ENCODE results near the gene DLST.
A peak's percentile ranks its signal among the peaks of the same experiment; 100 is the strongest.

Gene DLST

GRCh38 chr14:74881431-74882102, at the start of gene DLST:
DLST (plus strand) TSS chr14:74881916; CDS start chr14:74881954, 38 bp downstream.
- TF ChIP-seq, protein P1, sequence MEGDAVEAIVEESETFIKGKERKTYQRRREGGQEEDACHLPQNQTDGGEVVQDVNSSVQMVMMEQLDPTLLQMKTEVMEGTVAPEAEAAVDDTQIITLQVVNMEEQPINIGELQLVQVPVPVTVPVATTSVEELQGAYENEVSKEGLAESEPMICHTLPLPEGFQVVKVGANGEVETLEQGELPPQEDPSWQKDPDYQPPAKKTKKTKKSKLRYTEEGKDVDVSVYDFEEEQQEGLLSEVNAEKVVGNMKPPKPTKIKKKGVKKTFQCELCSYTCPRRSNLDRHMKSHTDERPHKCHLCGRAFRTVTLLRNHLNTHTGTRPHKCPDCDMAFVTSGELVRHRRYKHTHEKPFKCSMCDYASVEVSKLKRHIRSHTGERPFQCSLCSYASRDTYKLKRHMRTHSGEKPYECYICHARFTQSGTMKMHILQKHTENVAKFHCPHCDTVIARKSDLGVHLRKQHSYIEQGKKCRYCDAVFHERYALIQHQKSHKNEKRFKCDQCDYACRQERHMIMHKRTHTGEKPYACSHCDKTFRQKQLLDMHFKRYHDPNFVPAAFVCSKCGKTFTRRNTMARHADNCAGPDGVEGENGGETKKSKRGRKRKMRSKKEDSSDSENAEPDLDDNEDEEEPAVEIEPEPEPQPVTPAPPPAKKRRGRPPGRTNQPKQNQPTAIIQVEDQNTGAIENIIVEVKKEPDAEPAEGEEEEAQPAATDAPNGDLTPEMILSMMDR (IDR thresholded peaks at IDR 0.05), result no peak
- Histone ChIP-seq H3K4me1 (peaks cover 28% of the 10 kb centered on the region), H2AFZ (peak within 1 kb of the TSS; percentile 97), H3K27me3 (ENCODE audit: control insufficient read depth, insufficient read depth, low read length) (no peaks in the 10 kb centered on the region), H3K4me3 (ENCODE audit: low read depth, low read length) (peak within 1 kb of the TSS; percentile 89), H3K9me3 (ENCODE audit: control insufficient read depth, low read length) (no peaks in the 10 kb centered on the region), H3K36me3 (ENCODE audit: control insufficient read depth, insufficient read depth, low read length) (no peaks in the 10 kb centered on the region), H3K79me2 (peaks cover 30% of the 10 kb centered on the region), H3K4me2 (ENCODE audit: low read length) (peak within 1 kb of the TSS; percentile 96), H3K9ac (peak within 1 kb of the TSS; percentile 47), H3K27ac (peak within 1 kb of the TSS; percentile 79)

DNA sequence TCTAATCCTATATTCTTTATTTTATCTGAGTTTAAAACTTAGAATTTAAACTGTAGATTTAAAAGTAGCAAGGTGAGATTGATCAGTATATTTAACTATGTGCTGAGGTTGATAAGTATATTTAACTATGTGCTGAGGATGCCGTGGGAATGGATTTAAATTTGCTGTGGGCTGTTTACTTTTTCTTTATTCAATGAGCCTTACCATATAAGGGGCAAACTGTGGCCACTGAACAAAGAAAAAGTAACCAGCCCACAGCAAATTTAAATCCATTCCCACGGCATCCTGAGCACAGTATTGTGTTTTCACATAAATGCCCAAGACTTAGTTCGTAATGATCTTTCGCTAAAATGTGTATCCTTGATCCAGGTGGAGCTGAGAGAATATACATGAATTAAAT, 48.9 kb upstream of the DLST start:
- Histone ChIP-seq H3K79me2 (no peaks in the 10 kb centered on the region), H3K27me3 (ENCODE audit: control insufficient read depth, insufficient read depth, low read length) (no peaks in the 10 kb centered on the region), H3K9ac (no peak overlapping the region), H2AFZ (no peak overlapping the region), H3K4me2 (ENCODE audit: low read length) (no peak overlapping the region), H3K4me1 (no peaks in the 10 kb centered on the region), H3K36me3 (ENCODE audit: control insufficient read depth, insufficient read depth, low read length) (no peaks in the 10 kb centered on the region), H3K27ac (no peak overlapping the region), H3K9me3 (ENCODE audit: control insufficient read depth, low read length) (no peaks in the 10 kb centered on the region), H3K4me3 (ENCODE audit: low read depth, low read length) (no peak overlapping the region)
- TF ChIP-seq, protein P1 (IDR thresholded peaks at IDR 0.05), result no peak

DNA sequence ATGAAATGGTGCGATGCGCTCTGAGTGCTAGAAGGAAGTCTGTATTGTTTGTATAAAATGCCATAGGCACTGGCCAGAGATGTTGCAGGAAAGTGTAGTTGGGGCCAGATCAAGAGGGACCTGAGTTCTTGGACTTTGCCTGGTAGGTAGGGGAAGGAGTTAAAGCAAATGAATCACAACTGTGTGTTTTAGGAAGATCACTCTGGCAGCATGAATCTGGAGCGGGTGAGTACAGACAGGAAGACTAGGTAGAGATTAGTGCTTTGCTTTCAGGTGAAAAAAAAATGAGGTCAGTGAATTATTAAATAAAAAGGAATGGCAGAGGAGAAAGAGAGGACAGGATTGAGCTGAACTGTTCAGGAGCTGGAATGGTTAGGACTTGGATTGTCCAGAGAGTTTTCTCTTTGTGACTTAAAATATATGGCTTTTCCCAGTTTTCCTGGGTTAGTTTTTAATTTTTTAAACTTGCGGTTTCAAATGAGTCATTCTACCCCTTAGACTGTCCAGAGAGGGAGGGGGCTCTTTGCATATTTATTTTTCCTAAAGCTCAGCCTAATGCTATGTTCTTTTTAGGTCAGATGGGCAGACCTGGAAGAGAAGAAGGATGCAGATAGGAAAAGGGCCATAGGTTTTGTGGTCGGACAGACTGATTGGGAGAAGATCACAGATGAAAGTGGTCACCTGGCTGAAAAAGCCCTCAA, 46.9 kb upstream of the DLST start:
- Histone ChIP-seq H3K4me1 (no peaks in the 10 kb centered on the region), H3K27ac (no peak overlapping the region), H3K36me3 (ENCODE audit: control insufficient read depth, insufficient read depth, low read length) (no peaks in the 10 kb centered on the region), H3K27me3 (ENCODE audit: control insufficient read depth, insufficient read depth, low read length) (no peaks in the 10 kb centered on the region), H2AFZ (no peak overlapping the region), H3K9me3 (ENCODE audit: control insufficient read depth, low read length) (no peaks in the 10 kb centered on the region), H3K4me3 (ENCODE audit: low read depth, low read length) (no peak overlapping the region), H3K4me2 (ENCODE audit: low read length) (no peak overlapping the region), H3K79me2 (no peaks in the 10 kb centered on the region), H3K9ac (no peak overlapping the region)
- TF ChIP-seq, protein P1 (IDR thresholded peaks at IDR 0.05), result no peak

- H3K79me2 ChIP-seq, result no peaks in the 10 kb centered on the region
- H3K4me2 ChIP-seq (ENCODE audit: low read length), result no peak overlapping the region
- H3K4me3 ChIP-seq (ENCODE audit: low read depth, low read length), result no peak overlapping the region
- H3K27me3 ChIP-seq (ENCODE audit: control insufficient read depth, insufficient read depth, low read length), result no peaks in the 10 kb centered on the region
- no peaks in the 10 kb centered on the region for H3K36me3 ChIP-seq (ENCODE audit: control insufficient read depth, insufficient read depth, low read length)
- H2AFZ ChIP-seq, result no peak overlapping the region
- H3K9ac ChIP-seq, result no peak overlapping the region
- H3K4me1 ChIP-seq, result no peaks in the 10 kb centered on the region
- TF ChIP-seq, protein P1 (IDR thresholded peaks at IDR 0.05), result no peak
- H3K9me3 ChIP-seq (ENCODE audit: control insufficient read depth, low read length), result no peaks in the 10 kb centered on the region
- no peak overlapping the region for H3K27ac ChIP-seq
These were observed 46.0 kb upstream of the DLST start for GRCh38 chr14:74835645-74836250.

Data from parathyroid adenoma (tissue), 2 donors.